ENCODE data around the gene INCA1.
"Not testable (repeated sequence)": the region's sequence is repeated elsewhere in the genome, so short reads cannot be mapped to it uniquely, and the experiment has no call there.

Gene INCA1

DNA sequence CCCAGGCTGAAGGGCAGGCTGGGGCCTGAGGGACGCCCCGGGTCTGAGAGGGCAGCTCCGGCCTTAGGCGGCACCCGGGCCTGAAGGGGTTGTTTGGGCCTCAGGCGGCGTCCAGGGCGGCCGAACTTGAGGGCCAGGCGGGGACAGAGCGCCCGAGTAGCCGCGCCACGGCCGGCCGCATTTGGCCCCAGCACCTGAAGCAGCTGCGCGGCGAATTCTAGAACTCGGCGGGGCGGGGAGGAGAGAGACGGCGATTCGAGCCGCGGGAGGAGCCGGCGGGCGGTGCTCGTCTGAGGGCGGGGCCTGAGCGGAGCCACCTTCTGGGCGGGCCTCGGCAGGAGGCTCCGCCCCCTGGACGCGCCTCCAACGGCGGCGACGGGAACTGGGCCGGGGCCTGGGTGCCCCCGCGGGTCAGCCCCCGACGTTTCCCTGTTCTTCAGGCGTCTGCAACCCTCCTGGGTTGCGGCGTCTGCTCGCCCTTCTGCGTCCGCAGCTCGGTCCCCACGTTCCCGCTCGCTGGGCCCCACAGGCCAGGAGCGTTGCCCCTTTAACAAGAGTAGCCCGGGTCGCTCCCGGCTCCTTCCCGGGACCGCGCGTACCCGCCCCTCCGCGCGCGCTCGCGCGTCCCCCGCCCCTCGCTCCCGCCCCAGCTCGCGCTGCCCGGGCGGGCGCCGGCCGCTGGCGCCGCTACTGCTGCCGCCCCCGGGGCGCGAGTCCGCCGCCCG is at the start of gene INCA1, which contains the start of gene KIF1C:
Gene INCA1 (minus strand): TSS at position 221 of the 725 bp plus-strand sequence. CDS start 3,085 bp downstream, outside the sequence.
Gene KIF1C (plus strand): TSS at position 649 of the 725 bp plus-strand sequence. CDS start 2,297 bp downstream, outside the sequence.
- peak; percentile 78 for DNase-seq

DNA sequence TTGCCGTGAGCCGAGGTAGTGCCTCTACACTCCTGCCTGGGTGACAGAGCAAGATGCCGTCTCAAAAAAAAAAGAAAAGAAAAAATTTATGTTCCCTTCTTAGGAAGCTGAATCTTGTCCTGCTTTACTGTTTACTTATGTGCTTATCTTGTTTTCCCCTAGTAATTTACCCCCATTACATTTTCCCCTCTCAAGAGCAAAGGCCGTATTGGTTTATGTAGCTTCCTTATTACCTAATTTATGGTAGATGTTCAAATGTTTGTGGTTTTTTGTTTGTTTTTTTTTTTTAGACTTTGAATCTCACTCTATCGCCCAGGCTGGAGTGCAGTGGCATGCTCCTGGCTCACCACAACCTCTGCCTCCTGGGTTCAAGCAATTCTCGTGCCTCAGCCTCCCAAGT is 48.2 kb upstream of the INCA1 start:
- no peak for DNase-seq

DNA sequence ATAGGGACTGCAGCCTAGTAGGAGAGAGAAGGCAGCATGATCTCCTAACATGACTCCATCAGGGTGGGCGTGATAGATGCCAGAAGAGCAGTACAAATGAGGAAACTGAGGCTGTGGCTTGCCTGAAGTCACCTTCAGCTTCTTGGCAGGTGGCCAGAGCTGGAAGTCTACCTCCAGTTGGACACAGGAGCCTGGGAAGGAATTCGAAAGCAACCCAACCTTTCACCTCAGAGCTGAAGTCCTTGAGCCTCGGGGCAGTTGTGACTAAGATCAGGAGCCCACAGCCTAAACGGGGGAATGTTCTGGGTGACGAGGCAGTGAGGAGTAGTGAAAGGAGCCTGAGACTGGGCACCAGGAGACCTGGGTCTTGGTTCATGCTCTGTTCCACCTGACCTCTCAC is 47.3 kb upstream of the INCA1 start:
- no peak for DNase-seq

DNA sequence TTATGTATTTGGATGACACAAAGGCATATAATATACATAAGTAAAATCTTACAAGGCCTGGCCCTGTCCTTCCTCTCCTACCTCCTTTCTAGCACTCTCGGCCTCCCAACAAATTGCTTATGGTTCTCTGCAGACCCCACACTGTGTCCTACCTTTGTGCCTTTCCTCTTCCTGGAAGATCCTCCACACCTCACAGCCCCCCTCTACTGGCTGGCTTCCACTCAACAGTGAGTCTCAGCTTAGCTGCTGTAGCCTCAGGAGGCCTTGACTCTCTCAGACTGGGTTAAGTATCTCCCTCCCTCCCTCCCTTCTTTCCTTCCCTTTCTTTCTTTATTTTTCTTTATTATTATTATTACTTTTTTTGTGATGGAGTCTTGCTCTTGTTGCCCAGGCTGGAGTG is 46.2 kb upstream of the INCA1 start:
- no peak for DNase-seq

- no peak for DNase-seq
Measured at GRCh38 chr17:5042157-5043022, 45.1 kb upstream of the INCA1 start.

DNA sequence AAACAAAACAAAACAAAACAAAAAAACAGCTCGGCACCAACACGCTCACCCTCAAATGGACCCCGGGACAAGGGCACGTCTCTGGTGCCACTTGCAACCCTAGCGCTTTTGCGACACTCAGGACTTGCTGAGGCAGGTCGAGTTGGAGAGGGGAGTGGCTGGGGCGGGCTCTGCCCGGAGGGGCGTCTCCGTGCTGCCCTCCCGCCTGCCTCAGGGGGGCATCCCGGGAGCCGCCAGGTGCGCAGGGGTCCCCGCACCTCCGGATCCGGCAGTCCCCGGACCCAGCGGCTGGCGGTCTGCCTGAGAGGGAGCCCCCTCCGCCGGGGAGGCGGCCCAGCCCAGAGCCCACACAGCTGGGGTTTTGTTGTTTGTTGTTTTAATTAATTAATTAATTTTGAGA is 38.0 kb upstream of the INCA1 start, which contains the start of gene SLC52A1:
Gene SLC52A1 (minus strand): TSS at position 112 of the 400 bp plus-strand sequence. CDS start 820 bp downstream, outside the sequence.
- DNase-seq: no peak

- DNase-seq: no peak
Measured at GRCh38 chr17:5034651-5035050, 37.3 kb upstream of the INCA1 start.

DNA sequence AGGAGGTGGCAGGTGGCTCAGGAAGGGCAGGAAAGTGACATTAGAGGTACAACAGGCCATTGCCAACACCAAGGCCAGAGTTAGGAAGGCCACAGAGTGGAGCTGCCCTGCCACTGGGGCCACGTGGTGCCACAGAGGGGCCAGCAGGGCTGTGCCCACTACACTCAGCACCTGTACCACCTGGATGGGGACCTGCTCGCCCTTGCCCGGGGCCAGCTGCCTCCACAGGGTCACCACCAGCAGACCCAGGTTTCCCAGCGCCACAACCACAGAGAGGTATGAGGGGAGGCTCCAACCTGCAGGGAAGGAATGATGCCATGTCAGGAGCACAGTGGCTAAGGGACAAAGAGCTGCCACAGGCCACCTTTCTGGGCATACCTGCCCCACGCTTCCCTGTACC is 36.7 kb upstream of the INCA1 start:
- no peak for DNase-seq

- no peak for DNase-seq
Measured at GRCh38 chr17:5033352-5034015, 36.2 kb upstream of the INCA1 start.

GRCh38 chr17:5032865-5033264 is 35.5 kb upstream of the INCA1 start:
- no peak for DNase-seq

DNA sequence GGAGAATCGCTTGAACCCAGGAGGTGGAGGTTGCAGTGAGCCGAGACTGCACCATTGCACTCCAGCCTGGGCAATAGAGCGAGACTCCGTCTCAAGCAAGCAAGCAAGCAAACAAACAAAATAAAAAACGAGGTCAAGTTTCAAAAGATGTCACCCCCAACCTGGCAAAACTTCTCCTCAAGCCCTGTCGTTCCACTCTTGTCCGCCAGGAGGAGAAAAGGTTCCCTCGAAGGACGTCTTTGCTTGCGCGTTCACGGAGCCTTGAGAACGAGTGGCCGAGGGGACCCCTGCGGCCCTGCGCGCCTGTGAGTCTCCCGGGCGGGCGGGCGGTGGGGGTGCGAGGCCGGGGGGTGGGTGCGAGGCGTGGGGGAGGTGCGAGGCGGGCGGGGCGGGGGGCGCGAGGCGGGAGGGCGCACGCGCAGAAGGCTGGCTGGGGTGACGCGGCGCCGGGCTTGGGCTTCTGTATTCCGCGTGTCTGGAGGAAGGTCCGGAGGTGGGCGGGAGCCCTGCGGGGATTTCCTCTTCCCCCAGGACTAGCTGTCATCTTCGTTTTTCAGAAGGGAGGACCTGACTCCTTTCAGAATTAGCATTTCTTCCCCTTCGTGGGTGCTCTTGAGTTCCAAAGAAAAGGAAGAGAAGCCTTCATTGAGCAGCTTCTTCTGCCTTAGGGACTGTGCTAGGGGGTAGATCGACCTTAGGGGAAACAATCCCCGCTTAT is 34.2 kb upstream of the INCA1 start:
- peak; percentile 46 for DNase-seq

DNA sequence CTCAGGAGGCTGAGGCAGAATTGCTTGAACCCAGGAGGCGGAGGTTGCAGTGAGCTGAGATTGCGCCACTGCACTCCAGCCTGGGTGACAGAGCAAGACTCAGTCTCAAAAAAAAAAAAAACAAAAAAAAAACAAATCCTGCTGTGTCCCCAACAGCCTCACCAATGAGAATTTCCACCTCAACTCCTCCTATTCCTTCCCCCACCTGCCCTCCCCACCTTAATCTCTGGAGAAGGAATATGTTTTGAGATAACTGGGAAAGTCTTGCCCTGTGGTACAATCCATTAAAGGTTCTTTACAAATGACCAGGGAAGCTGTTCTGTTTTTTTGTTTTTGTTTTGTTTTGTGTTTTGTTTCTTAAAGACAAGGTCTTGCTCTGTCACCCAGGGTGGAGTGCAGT is 32.8 kb upstream of the INCA1 start:
- not testable (repeated sequence) for DNase-seq

GRCh38 chr17:5027916-5028315 is 30.6 kb upstream of the INCA1 start:
- no peak for DNase-seq

DNA sequence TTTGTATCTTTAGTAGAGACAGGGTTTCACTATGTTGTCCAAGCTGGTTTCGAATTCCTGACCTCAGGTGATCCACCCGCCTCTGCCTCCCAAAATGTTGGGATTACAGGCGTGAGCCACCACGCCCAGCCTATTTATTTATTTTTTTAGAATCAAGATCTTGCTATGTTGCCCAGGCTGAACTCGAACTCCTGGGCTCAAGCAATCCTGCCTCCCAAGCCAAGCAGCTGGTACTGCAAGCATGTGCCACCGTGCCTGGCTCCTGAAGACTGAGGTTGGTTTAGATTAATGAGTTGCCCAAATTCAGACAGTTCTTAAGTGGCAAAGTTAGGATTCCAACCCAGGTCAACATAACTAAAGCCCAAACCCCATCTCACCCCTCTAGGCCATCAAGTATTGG is 30.0 kb upstream of the INCA1 start:
- no peak for DNase-seq

GRCh38 chr17:5024604-5025003 is 27.3 kb upstream of the INCA1 start:
- DNase-seq: no peak

DNA sequence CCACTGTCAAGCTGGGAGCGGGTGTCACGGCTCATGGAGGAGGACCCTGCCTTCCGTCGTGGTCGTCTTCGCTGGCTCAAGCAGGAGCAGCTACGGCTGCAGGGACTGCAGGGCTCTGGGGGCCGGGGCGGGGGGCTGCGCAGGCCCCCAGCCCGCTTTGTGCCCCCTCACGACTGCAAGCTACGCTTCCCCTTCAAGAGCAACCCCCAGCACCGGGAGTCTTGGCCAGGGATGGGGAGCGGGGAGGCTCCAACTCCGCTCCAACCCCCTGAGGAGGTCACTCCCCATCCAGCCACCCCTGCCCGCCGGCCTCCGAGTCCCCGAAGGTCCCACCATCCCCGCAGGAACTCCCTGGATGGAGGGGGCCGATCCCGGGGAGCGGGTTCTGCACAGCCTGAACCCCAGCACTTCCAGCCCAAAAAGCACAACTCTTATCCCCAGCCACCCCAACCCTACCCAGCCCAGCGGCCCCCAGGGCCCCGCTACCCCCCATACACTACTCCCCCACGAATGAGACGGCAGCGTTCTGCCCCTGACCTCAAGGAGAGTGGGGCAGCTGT is 26.3 kb upstream of the INCA1 start:
- no peak for DNase-seq

DNA sequence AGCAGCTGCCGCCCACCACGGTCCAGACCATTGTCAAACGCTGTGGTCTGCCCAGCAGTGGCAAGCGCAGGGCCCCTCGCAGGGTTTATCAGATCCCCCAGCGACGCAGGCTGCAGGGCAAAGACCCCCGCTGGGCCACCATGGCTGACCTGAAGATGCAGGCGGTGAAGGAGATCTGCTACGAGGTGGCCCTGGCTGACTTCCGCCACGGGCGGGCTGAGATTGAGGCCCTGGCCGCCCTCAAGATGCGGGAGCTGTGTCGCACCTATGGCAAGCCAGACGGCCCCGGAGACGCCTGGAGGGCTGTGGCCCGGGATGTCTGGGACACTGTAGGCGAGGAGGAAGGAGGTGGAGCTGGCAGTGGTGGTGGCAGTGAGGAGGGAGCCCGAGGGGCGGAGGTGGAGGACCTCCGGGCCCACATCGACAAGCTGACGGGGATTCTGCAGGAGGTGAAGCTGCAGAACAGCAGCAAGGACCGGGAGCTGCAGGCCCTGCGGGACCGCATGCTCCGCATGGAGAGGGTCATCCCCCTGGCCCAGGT is 24.9 kb upstream of the INCA1 start:
- no peak for DNase-seq

GRCh38 chr17:5020502-5021023 is 23.2 kb upstream of the INCA1 start:
- DNase-seq: no peak

DNA sequence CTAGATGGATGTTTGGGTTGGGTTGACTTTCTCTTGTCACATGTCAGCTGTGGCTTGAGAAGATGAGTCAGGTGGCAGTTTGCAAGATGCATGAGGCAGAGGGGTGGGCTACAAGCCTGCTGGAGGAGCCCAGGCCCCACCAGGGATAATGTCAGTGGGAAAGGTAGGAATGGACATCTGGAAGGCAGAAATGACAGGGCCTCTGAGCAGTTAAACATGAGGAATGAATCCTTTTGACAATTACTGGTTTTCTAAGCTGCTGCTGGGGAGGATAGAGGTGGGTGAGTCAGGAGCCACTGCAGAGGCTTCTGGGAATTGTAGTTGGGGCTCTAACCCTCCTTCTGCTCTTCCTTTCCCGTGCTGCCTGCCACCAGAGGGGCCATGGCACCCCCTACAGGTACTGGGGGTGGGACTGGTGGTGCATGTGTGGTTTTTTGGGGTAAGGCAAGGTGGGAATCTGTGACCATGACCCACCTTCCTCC is 22.2 kb upstream of the INCA1 start:
- DNase-seq: no peak

- no peak for DNase-seq
Measured at GRCh38 chr17:5014357-5014756, 17.0 kb upstream of the INCA1 start.

DNA sequence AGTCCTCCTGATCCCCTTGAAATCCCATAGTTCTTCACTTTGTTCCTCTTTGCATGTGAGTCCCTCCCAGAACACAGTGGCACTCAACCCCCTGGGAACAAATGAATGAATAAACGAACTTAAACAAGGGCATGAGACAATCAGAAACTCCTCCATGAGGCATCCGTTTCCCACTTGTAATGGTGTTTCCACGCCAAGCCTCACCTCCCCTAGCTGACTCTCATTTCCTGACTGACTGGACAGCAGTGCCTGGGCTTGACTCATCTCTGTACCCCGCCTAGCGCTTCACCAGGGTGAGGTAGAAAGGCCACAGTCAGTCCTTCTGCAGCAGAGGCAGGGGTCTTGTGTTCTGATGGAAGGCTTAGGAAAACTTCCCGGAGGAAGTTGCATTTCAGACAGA is 14.6 kb upstream of the INCA1 start:
- DNase-seq: no peak
